Esophagus mucosa (tissue), 1 donor: Measurements from ENCODE around the gene NUP210L. TPM values are rescaled to one million over a fixed set of nuclear protein-coding genes. Genes with fewer than 3 reads are reported as not detected.

Experiments used
- ATAC-seq: fragments of 200-7000 bp; cut with Tn5 transposase; one replicate; pipeline ENCODE4 v1.9.1; 2020
- total RNA-seq: library from RNA; stranded (reverse); gene quantifications from one replicate; pipeline ENCODE4 v1.2.4, GENCODE V29; 2023
- donor health status: DM: yes; HTN: yes; CAD: no.

The NUP210L gene
- total RNA-seq = 0.04 TPM

DNA sequence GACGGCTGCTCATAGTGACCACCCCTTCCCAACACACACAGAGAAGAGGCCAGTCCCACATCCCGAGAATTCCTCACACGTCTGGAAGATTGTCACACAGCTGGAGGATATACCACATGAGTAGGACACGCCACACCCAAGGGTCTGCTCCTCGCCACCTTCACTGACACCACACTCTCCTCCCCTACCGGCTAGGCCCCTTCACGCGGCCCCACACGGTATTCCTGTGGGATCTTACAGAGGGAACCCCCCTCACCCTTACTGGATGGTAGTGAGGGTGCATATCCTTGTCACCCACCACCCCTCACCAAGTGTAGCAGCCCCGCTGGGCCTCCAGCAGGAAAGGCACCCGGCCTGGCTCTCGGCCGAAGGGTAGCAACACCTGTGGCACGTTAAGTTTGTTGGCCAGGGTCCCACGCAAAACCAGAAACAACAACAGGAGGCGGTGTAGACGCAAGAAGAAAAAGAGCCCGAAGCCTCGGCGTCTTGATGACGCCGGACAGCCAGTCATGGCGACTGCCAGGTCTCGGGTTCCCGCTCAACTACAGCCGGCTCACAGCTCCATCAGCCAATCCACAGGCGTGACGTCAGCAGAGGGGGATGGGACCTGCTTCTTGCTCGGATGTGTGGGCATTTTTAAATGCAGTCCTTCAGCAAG, at the start of gene NUP210L:
Gene NUP210L (minus strand): TSS at position 540 of the 658 bp plus-strand sequence.
- ATAC-seq = peak; percentile 52

DNA sequence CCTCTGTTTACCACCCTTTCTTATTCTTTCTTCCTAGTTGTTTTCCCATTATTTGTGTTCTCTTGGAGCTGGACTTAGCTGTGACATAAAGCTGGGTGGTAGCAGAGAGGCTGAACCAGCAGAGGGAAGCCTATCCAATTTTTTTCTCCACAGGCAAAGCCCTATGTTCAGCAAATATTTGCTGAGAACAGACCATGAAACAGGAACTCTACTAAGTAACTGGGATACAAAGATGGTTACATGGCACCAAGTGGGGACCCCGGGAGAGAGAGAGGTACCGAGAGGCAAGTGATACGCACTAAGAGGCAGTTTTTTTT, 44.6 kb upstream of the NUP210L start:
- ATAC-seq = no peak

GRCh38 chr1:154198756-154199562, 44.1 kb upstream of the NUP210L start:
- ATAC-seq = no peak

DNA sequence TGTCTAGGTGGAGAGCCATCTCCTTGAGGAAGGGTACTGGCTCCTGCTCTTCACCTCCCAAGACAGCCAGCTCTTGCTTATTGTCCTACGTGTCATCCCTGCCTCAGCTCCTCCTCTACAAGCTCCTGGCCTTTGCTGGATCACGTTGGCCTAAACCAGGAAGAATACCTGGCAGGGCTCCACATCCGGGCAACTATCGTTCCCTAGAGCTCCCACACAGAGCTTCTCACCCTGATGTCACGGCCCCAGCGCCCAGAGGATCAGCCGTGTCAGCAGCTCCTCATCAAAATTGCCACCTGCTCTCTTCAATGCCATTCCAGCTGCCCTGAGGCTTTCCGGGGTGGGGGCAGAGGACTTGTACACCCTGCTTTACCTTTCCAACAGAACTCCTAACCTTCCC, 38.9 kb upstream of the NUP210L start:
- peak; percentile 75 for ATAC-seq

GRCh38 chr1:154192476-154192875, 37.6 kb upstream of the NUP210L start:
- no peak for ATAC-seq

GRCh38 chr1:154191990-154192461, 37.2 kb upstream of the NUP210L start, which contains the start of gene TPM3:
Gene TPM3, minus strand, starts transcription at chr1:154192100. Its CDS starts 82 bp downstream, at chr1:154192018.
- ATAC-seq = no peak

DNA sequence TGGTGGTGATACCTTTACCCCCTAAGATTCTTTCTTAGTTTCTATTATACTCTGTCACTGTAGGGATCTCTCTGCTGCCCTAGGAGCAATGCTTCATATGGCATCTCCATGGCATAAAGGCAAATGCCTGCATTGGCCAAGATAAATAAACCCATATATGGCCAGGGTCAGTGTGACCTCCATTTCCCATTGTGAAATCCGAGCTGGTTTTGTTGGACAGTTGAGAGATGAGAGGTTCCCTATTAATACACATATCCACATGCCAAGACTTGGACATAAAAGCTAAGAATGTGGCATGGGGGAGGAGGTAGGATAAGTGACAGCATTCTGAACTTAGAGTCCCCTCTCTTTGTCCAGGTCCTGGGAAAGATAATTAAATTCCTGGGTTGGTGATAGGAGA, 35.7 kb upstream of the NUP210L start:
- no peak for ATAC-seq

DNA sequence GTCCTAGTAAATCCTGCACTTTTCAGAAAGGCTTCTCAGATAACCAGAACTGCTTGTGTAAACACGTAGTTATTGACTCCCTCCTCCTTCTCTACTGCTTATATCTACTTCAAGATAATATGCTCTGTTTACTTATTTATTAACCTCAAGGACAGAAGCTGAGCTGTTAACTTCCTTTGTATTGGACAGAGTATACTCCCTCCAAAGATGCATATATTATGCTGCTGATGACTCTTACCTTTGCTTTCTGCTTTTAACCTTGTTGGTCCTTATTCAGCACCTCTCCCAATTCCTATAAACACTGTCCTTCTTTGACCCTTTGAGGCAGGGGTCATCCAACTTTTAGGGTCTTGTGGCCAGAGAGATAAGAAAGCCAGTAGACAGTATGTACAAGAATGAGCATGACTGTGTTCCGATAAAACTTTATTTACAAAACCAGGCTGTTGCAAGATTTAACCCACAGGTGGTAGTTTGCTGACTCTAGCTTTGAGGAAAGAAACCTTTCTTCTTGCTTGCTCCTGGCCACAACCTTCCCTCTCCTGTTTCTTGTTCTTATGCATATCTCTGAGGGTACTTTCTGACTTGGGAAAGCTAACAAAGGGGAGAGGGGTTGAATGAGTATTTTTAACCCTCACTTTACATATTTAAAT, 32.1 kb upstream of the NUP210L start:
- no peak for ATAC-seq

GRCh38 chr1:154186177-154186576, 31.3 kb upstream of the NUP210L start:
- ATAC-seq = no peak

DNA sequence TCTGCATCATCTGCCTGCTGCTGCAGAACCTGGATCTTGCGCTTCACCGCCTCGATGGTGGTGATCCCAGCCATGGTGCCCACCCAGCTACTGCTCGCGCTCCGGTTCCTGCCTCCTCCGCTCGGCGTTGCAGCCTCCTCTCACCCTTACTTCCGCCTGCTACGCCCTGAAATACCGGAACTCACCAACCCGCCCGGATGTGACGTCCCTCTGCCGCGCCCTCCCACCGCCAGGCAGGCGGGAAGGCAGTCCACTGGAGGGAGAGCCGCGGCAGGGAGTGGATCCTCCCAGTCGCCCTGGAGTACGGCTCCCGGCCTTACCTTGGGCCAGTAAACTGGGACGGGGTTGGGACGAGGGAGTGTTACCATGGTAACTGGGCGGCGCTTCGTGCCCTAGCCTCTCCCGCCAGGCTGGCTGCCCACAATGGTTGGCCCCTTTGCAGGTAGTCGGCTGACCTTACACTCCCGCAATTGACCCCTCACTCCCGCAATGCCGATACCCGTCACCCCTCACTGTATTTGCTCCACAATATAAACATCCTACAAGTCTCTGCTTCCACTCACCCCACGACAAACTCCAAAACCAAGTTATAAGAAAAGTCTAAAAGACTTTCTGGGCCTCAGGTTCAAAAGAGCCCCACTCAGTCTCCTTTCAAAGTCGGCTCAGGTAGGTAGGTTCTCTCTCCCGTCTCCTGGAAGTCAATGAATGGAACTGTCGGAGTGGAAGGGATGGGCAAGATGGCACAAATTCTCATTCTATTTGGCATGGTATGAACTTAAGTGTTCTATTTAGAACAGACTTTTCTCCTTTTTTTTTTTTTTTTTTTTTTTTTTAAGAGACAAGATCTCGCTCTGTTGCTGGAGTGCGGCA, 28.4 kb upstream of the NUP210L start:
- peak; percentile 97 for ATAC-seq

GRCh38 chr1:154182344-154183045, 27.6 kb upstream of the NUP210L start:
- peak; percentile 70 for ATAC-seq

DNA sequence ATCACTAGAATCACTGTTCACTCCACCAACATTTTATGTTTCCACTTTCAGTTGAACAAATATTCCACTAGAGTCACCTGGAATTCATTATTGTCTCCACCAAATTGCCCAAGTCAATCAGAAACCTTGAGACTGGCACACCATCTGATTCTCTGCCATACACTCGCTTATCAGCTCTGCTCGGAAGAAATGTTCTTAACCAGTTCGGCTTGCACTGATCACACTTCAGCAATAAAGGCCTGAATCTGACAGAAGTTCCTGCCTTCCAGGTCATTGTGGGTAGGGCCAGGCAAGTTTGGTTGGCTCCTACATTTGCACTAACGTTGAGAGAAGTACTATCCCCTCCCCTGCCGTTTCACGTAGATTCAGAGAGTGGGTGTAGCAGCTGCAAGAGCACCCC, 27.1 kb upstream of the NUP210L start:
- no peak for ATAC-seq

DNA sequence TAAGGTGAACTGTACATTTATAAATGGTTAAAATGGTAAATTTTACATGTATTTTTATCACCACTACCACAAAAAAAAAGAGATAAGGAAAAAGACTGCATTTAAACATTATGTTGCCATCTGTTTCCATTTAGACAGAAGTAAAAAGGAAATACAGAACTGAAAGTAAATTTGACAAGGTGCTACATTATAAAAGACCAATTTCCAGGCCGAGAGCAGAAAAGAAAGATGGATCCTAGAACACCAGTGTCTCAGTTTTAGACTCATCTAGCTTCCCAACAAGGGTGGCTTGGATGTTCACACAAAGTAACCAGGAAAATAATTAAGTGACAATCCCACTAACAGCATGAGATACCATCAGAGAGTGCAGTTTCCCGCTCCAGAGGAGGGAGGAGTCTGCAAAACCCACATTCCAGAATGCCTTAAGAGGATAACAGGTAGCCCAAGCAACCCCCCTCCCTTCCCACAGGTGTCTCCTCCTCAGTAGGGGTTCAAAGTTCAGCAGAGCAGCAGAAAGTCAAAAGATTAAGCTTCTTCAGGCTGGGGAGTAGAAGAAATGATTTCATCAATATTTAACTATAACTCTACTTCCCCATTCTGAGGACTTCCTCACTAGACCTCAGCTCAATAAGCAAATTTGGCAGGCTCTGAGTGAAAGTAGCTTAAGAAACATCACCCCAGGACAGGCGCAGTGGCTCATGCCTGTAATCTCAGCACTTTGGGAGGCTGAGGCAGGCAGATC, 25.2 kb upstream of the NUP210L start:
- ATAC-seq = no peak

DNA sequence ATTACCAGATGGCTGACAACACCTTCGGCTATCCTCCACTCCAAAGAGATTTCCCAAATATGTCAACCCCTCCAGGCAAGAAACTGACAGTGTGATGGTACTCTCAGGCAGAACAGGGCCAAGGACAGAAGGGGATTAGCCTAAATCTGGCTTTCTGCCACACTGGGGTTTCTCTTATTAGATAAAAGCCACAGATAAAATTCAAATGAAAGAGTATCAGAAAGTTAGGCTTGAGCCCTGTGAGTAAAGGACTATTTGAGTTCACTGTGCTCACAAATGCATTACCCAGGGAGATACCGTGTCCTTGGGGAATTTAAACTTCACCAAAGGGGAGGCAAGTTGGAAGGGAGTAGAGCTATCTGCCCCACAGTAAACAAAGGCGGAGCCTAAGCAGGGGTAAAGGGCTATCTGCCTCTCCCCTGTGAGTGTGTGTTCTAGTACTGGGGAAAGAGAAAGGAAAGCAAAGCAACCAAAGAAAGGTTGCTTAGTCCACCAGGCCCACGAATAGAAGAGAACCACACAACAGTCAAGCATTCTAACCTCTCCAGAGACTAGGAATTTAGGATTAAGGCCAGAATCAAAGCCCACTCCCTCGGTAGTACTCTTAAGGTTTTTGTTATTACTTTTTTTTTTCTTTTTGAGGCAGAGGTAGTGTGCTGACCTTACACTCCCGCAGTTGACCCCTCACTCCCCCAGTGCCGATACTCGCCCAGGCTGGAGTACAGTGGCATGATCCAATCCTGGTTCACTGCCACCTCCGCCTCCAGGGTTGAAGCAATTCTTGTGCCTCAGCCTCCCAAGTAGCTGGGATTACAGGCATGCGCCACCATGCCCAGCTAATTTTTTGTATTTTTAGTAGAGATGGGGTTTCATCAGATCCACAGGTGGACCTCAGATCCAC, 24.3 kb upstream of the NUP210L start:
- ATAC-seq = no peak

DNA sequence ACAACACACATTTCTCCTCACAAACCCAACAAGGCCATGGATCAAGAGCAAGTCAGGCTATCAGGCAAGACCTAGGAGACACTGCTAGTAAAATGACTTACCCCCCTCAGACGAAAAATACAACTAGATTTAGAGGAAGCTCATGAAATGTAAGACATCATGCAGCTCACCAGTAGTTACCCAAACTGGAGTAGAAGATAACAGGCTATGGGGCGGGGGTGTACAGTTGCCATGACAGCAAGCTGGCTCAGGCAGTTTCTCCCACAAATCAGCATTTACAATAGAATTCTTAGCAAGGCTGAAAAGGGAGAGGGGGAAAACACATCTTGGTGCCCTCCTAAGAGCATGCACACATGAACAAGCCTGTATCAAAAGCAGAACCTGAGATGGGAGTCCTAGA, 23.1 kb upstream of the NUP210L start:
- ATAC-seq = no peak

DNA sequence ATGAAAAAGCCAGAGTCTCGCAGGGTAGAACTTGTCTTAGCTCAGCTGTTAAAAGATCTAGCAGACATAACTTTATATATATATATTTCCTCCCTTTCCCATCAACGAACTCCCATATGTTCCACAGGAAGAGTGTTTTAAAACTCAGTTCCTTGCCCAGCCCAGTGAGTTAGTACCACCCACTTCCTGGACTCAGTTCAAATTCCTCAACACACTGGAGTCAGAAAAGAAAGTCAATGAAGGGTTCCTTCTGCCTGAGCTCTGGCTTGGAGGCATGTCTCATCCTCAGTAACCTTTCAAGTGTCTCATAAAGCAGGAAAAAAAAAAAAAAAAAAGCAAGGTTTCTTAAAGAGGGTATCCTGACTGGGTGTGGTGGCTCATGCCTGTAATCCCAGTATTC, 21.5 kb upstream of the NUP210L start:
- peak; percentile 47 for ATAC-seq

DNA sequence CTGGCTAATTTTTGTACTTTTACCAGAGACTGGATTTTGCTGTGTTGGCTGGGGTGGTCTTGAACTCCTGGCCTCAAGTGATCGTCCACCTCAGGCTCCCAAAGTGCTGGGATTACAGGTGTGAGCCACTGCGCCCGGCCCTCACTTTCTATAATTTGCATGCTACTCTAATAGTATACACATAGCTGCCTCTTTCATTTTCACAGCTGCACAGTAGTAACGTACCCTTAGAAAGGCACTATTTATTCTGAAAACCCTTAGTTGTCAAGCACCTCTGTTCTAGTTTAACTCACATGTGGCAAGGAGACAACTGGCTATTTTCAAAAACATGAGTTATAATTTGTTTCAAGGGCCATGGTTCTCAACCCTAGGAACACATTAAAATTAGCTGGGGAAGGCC, 19.8 kb upstream of the NUP210L start:
- no peak for ATAC-seq

DNA sequence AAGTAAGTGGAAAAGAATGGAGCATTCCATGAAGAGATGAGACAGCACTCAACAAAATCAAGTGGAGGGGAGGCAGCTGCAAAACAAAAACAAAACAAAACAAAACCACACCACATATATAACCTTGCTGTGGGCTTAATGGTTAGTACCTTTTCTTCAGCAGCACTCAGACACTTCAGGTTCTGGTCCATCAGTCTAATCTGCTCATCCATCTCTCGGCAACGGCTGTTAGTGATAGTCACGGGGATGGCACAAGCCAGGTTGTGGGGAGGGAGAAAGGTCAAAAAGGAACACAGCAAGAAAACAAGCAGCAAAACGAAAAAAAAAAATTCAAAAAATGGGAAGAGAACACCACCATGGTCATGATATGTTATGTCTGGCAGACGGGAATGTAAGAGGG, 17.0 kb upstream of the NUP210L start:
- no peak for ATAC-seq

DNA sequence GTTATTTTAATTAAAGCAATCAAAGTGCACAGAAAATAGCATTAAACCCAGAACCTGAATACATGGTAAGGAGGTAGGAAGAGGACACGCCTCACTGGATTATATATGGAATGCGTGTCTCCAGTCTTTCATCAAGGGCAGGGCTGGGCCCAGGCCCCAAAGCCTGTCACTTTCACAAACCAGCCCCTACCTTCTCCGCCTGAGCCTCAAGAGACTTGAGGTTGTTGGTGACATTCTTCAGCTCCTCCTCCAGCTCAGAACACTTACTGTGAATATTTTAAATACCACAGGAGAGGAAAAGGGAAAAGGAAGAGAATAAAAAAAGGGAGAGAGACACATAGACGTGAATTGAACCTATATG, 16.3 kb upstream of the NUP210L start:
- ATAC-seq = peak; percentile 40

DNA sequence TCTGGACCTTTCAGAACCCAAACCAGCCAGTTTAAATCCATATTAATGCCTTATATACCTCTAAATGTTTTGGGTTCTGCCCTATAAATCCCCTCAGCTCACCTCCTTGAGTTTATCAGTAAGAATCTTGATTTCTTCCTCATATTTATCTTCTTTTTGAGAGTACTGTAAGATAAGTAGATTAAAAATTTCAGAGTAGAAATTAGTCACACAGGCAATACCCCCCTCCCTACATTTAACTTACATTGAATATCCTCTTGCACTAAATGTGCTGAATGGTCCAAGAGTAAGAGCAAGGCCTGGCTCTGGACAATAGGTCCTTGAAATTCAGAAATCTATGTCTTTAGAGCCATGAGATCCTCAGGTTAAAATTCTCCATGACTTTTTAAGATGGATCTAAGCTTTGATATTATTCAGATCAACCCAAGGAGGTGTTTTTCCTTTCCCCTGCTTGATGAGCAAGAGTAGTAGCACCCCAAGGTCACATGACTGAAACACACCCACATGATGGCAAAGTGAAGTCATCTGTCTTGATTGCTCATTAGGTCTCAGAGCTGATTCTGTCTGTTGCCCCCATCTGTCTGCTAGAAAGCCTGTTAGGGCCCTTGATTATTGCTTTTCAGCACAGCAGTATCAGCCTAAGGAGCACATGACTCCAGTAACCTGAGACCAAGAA, 15.8 kb upstream of the NUP210L start:
- ATAC-seq = peak; percentile 65
